HEK293 (cell line): ENCODE measurements around the gene CHST9.

Experiments
- CTCF ChIA-PET: fragments of 350-600 bp; formaldehyde crosslinking; extraction: SDS; loops from one replicate; lab custom pipeline; 2021; ENCODE audit warnings: antibody characterized with exemption; lab: Yijun Ruan, JAX
- POLR2A ChIA-PET: fragments of 300-600 bp; formaldehyde crosslinking; extraction: SDS; loops from one replicate; lab custom pipeline; 2020; ENCODE audit warnings: antibody characterized with exemption, inconsistent platforms; lab: Yijun Ruan, JAX
- H3K27ac ChIP-seq: fragments of 200-500 bp; sonication (Bioruptor generic); 2 replicates; pipeline ENCODE4 v1.5.1; 2014; ENCODE audit warnings: low read depth, low read length, control low read depth, inconsistent platforms; ENCODE audit errors: extremely low read depth
- H3K36me3 ChIP-seq, 2 experiments: fragments of 200-500 bp in 1 of 2; sonication (Bioruptor generic) in 1 of 2; 1 replicate in 1 of 2; 2 replicates in 1 of 2; pipeline ENCODE4 v1.5.1; 2014 to 2017; ENCODE audit warnings: inconsistent platforms in 2 of 2, low read length in 2 of 2; ENCODE audit not compliant: control insufficient read depth in 2 of 2, insufficient read depth in 1 of 2
- H3K4me1 ChIP-seq: fragments of 200-500 bp; sonication (Bioruptor generic); 2 replicates; pipeline ENCODE4 v1.5.1; 2014; ENCODE audit warnings: mild to moderate bottlenecking, low read length, inconsistent platforms; ENCODE audit not compliant: control insufficient read depth, insufficient read depth
- H3K4me3 ChIP-seq: 2 replicates; pipeline ENCODE4 v1.5.1; 2011; ENCODE audit warnings: low read depth, mild to moderate bottlenecking, control low read depth, low read length, moderate library complexity
- H3K9me3 ChIP-seq: fragments of 200-500 bp; sonication (Bioruptor generic); 2 replicates; pipeline ENCODE4 v1.5.1; 2014; ENCODE audit warnings: low read depth, low read length, inconsistent platforms; ENCODE audit not compliant: control insufficient read depth, insufficient read depth
- EGR2 ChIP-seq: fragments of 450-650 bp; formaldehyde crosslinking; IDR thresholded peaks from 2 replicates; pipeline ENCODE4 v1.5.1; 2016; ENCODE audit warnings: low read depth, missing biosample characterization, missing genetic modification characterization
- HOXC10 ChIP-seq: sonication (generic); formaldehyde crosslinking; IDR thresholded peaks from 2 replicates; pipeline ENCODE4 v1.8.1; 2023; ENCODE audit warnings: mild to moderate bottlenecking, missing genetic modification reagents
- KLF16 ChIP-seq: fragments of 450-650 bp; formaldehyde crosslinking; IDR thresholded peaks from 2 replicates; pipeline ENCODE4 v1.5.1; 2017; ENCODE audit warnings: missing biosample characterization, missing genetic modification characterization
- MEIS1 ChIP-seq: sonication (generic); formaldehyde crosslinking; IDR thresholded peaks from 2 replicates; pipeline ENCODE4 v1.8.1; 2022; ENCODE audit warnings: missing genetic modification reagents, mild to moderate bottlenecking, borderline replicate concordance
- PRDM1 ChIP-seq: fragments of 450-650 bp; formaldehyde crosslinking; IDR thresholded peaks from 2 replicates; pipeline ENCODE4; 2016; ENCODE audit warnings: missing biosample characterization, missing genetic modification characterization
- REPIN1 ChIP-seq: fragments of 450-650 bp; formaldehyde crosslinking; IDR thresholded peaks from 2 replicates; pipeline ENCODE4 v1.5.1; 2017; ENCODE audit warnings: missing biosample characterization, missing genetic modification characterization, low read depth
- TRIM28 ChIP-seq: IDR thresholded peaks from 2 replicates; pipeline ENCODE4 v1.6.1; 2011; ENCODE audit warnings: low read length, control low read depth, borderline replicate concordance
- WT1 ChIP-seq: fragments of 450-650 bp; formaldehyde crosslinking; IDR thresholded peaks from 2 replicates; pipeline ENCODE4 v1.5.1; 2016; ENCODE audit warnings: missing biosample characterization, missing genetic modification characterization
- ZBTB17 ChIP-seq: fragments of 450-650 bp; formaldehyde crosslinking; IDR thresholded peaks from 2 replicates; pipeline ENCODE4 v1.5.1; 2016; ENCODE audit warnings: missing biosample characterization, missing genetic modification characterization
- ZBTB48 ChIP-seq: fragments of 450-650 bp; formaldehyde crosslinking; IDR thresholded peaks from 2 replicates; pipeline ENCODE4 v1.5.1; 2016; ENCODE audit warnings: missing biosample characterization, missing genetic modification characterization
- ZBTB8A ChIP-seq: fragments of 450-650 bp; formaldehyde crosslinking; IDR thresholded peaks from 2 replicates; pipeline ENCODE4 v1.5.1; 2016; ENCODE audit warnings: missing biosample characterization, missing genetic modification characterization
- ZFP37 ChIP-seq: fragments of 450-650 bp; formaldehyde crosslinking; IDR thresholded peaks from 2 replicates; pipeline ENCODE4 v1.5.1; 2016; ENCODE audit warnings: missing biosample characterization, missing genetic modification characterization
- ZIC2 ChIP-seq: fragments of 450-650 bp; formaldehyde crosslinking; IDR thresholded peaks from 2 replicates; pipeline ENCODE4 v1.5.1; 2016; ENCODE audit warnings: missing biosample characterization, missing genetic modification characterization
- ZNF184 ChIP-seq: fragments of 450-650 bp; IDR thresholded peaks from 2 replicates; pipeline ENCODE4 v1.5.1; 2018; ENCODE audit warnings: missing biosample characterization, mild to moderate bottlenecking, missing genetic modification characterization
- ZNF350 ChIP-seq: fragments of 450-650 bp; formaldehyde crosslinking; IDR thresholded peaks from 2 replicates; pipeline ENCODE4 v1.5.0; 2017; ENCODE audit warnings: missing biosample characterization, mild to moderate bottlenecking, missing genetic modification characterization
- ZNF37A ChIP-seq: fragments of 450-650 bp; IDR thresholded peaks from 2 replicates; pipeline ENCODE4 v1.5.1; 2018; ENCODE audit warnings: missing biosample characterization, missing genetic modification characterization
- ZNF391 ChIP-seq: fragments of 450-650 bp; formaldehyde crosslinking; IDR thresholded peaks from 2 replicates; pipeline ENCODE4 v1.5.1; 2016; ENCODE audit warnings: low read depth, missing biosample characterization, missing genetic modification characterization, borderline replicate concordance
- ZNF394 ChIP-seq: fragments of 450-650 bp; formaldehyde crosslinking; IDR thresholded peaks from 2 replicates; pipeline ENCODE4 v1.5.1; 2016; ENCODE audit warnings: missing biosample characterization, missing genetic modification characterization, mild to moderate bottlenecking, moderate library complexity, borderline replicate concordance
- ZNF404 ChIP-seq: fragments of 450-650 bp; formaldehyde crosslinking; IDR thresholded peaks from 2 replicates; pipeline ENCODE4 v1.5.1; 2017; ENCODE audit warnings: missing biosample characterization, missing genetic modification characterization
- ZNF530 ChIP-seq: fragments of 450-650 bp; formaldehyde crosslinking; IDR thresholded peaks from 2 replicates; pipeline ENCODE4 v1.5.1; 2016; ENCODE audit warnings: low read depth, missing biosample characterization, missing genetic modification characterization
- ZNF561 ChIP-seq: fragments of 450-650 bp; IDR thresholded peaks from 2 replicates; pipeline ENCODE4 v1.5.1; 2018; ENCODE audit warnings: missing biosample characterization, missing genetic modification characterization, borderline replicate concordance
- ZNF624 ChIP-seq: fragments of 450-650 bp; formaldehyde crosslinking; IDR thresholded peaks from 2 replicates; pipeline ENCODE4 v1.5.1; 2017; ENCODE audit warnings: missing biosample characterization, missing genetic modification characterization
- ZNF629 ChIP-seq: fragments of 450-650 bp; formaldehyde crosslinking; IDR thresholded peaks from 2 replicates; pipeline ENCODE4 v1.5.1; 2017; ENCODE audit warnings: missing biosample characterization, missing genetic modification characterization
- ZNF654 ChIP-seq: fragments of 450-650 bp; formaldehyde crosslinking; IDR thresholded peaks from 2 replicates; pipeline ENCODE4 v1.5.1; 2016; ENCODE audit warnings: low read depth, missing biosample characterization, missing genetic modification characterization
- ZNF747 ChIP-seq: fragments of 450-650 bp; formaldehyde crosslinking; IDR thresholded peaks from 2 replicates; pipeline ENCODE4 v1.5.1; 2016; ENCODE audit warnings: missing biosample characterization, missing genetic modification characterization
- ZNF76 ChIP-seq: fragments of 450-650 bp; formaldehyde crosslinking; IDR thresholded peaks from 2 replicates; pipeline ENCODE4; 2016; ENCODE audit warnings: low read depth, missing biosample characterization, missing genetic modification characterization, borderline replicate concordance
- ZNF830 ChIP-seq: fragments of 450-650 bp; IDR thresholded peaks from 2 replicates; pipeline ENCODE4 v1.5.0; 2018; ENCODE audit warnings: missing biosample characterization, missing genetic modification characterization, low read depth, mild to moderate bottlenecking, moderate library complexity
- TF ChIP-seq, protein P1 (sequence below): fragments of 450-650 bp; formaldehyde crosslinking; IDR thresholded peaks from 2 replicates; pipeline ENCODE4 v1.5.1; 2016; ENCODE audit warnings: missing biosample characterization, missing genetic modification characterization, borderline replicate concordance
- TF ChIP-seq, protein P2 (sequence below): fragments of 450-650 bp; formaldehyde crosslinking; IDR thresholded peaks from 2 replicates; pipeline ENCODE4 v1.5.1; 2016; ENCODE audit warnings: missing biosample characterization, missing genetic modification characterization
- TF ChIP-seq, protein P3 (sequence below): fragments of 450-650 bp; formaldehyde crosslinking; IDR thresholded peaks from 2 replicates; pipeline ENCODE4 v1.5.1; 2016; ENCODE audit warnings: missing biosample characterization, missing genetic modification characterization

The CHST9 gene

DNA sequence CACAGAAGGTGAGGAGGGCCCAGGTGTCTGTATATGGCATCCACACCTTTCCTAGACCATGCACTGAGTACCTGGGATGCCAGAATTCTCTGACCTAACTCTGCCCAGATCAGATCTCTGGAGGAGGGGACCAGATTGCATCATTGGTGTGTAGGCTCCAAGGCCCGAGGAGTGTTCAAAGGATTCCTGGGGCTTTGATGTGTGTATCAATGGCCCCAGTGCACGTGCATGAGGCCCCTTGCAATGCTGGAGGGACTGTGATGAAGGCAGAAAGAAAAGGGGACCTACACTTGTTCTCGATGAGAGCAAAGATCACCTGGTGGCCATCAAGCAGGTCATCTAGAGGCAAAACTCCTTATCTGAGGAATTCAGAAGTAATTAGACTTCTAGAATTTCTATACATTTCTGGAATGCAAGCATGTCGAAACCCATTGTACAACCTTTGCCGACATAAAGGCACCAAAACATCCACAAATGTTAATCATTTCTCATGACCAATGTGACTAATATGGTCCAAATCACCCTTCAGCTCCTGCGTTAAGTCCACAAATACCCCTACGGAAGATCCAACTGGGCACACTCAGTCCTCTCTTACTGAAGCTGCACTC, 123.5 kb downstream of the CHST9 start:
- POLR2A ChIA-PET = no interaction called here
- CTCF ChIA-PET = no interaction called here
- TF ChIP-seq ZBTB48 (tag by site-specific recombination) (no peak), ZBTB8A (tag by site-specific recombination) (no peak), ZFP37 (no peak), REPIN1 (tag by site-specific recombination) (no peak), ZNF184 (tag by site-specific recombination) (no peak), TRIM28 (no peak), EGR2 (tag by site-specific recombination) (no peak), ZNF830 (tag by site-specific recombination) (no peak), ZNF530 (tag by site-specific recombination) (no peak), ZNF76 (tag by site-specific recombination) (no peak), ZNF391 (tag by site-specific recombination) (no peak), ZNF404 (tag by site-specific recombination) (no peak), ZIC2 (no peak), ZNF350 (no peak), HOXC10 (CRISPR knock-in tag) (no peak)
- TF ChIP-seq, protein P1, sequence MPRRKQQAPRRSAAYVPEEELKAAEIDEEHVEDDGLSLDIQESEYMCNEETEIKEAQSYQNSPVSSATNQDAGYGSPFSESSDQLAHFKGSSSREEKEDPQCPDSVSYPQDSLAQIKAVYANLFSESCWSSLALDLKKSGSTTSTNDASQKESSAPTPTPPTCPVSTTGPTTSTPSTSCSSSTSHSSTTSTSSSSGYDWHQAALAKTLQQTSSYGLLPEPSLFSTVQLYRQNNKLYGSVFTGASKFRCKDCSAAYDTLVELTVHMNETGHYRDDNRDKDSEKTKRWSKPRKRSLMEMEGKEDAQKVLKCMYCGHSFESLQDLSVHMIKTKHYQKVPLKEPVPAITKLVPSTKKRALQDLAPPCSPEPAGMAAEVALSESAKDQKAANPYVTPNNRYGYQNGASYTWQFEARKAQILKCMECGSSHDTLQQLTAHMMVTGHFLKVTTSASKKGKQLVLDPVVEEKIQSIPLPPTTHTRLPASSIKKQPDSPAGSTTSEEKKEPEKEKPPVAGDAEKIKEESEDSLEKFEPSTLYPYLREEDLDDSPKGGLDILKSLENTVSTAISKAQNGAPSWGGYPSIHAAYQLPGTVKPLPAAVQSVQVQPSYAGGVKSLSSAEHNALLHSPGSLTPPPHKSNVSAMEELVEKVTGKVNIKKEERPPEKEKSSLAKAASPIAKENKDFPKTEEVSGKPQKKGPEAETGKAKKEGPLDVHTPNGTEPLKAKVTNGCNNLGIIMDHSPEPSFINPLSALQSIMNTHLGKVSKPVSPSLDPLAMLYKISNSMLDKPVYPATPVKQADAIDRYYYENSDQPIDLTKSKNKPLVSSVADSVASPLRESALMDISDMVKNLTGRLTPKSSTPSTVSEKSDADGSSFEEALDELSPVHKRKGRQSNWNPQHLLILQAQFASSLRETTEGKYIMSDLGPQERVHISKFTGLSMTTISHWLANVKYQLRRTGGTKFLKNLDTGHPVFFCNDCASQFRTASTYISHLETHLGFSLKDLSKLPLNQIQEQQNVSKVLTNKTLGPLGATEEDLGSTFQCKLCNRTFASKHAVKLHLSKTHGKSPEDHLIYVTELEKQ = no peak
- Histone ChIP-seq H3K9me3 (no peaks in the 10 kb centered on the region), H3K27ac (no peak overlapping the region), H3K4me3 (no peak overlapping the region), H3K4me1 (no peaks in the 10 kb centered on the region), H3K36me3 (no peaks in the 10 kb centered on the region)

DNA sequence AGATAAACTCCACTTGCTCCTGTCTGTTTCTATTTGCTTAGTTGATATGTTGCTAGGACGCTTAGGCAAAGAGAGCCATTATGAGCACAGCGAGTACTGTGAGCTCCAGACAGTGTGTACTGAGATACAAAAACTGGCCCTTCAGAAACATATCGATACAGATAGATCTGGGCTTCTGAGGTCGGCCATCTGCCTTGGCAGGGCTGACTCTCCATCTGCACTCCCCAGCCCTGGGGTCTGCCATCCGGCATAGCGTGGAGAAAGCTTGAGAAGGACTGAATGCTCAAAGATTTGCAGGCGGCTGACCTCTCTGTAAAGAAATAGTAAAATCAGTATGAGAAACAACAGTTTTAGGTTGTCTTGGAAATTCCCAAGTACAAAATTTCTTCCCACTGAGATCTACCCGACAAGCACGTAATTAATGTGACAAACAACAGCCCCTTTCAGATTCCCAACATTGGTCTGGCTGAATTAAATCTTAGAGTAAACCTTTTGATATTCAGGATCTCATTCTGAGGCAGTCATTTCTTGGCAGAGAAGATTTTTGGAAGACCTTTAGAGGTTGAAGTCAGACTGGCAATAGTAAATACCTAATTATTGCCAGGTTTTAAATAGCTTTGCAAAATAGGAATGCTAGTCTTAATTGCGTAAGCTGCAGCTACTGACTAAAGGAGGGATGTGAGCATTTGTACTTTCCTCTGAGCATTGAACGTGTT, 127.4 kb downstream of the CHST9 start:
- Histone ChIP-seq H3K27ac (no peak overlapping the region), H3K4me3 (no peak overlapping the region)
- POLR2A ChIA-PET = no interaction called here
- no peak for TF ChIP-seq ZNF629
- no peak for TF ChIP-seq EGR2 (tag by site-specific recombination)
- TF ChIP-seq ZNF747 (tag by site-specific recombination) = no peak
- no peak for TF ChIP-seq ZNF394 (tag by site-specific recombination)
- no peak for TF ChIP-seq WT1
- no peak for TF ChIP-seq PRDM1 (tag by site-specific recombination)
- TF ChIP-seq, protein P2, sequence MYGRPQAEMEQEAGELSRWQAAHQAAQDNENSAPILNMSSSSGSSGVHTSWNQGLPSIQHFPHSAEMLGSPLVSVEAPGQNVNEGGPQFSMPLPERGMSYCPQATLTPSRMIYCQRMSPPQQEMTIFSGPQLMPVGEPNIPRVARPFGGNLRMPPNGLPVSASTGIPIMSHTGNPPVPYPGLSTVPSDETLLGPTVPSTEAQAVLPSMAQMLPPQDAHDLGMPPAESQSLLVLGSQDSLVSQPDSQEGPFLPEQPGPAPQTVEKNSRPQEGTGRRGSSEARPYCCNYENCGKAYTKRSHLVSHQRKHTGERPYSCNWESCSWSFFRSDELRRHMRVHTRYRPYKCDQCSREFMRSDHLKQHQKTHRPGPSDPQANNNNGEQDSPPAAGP (tag by site-specific recombination) = no peak
- no peak for TF ChIP-seq ZBTB17 (tag by site-specific recombination)
- TF ChIP-seq ZNF624 = no peak
- TF ChIP-seq ZNF561 = no peak
- TF ChIP-seq, protein P3, sequence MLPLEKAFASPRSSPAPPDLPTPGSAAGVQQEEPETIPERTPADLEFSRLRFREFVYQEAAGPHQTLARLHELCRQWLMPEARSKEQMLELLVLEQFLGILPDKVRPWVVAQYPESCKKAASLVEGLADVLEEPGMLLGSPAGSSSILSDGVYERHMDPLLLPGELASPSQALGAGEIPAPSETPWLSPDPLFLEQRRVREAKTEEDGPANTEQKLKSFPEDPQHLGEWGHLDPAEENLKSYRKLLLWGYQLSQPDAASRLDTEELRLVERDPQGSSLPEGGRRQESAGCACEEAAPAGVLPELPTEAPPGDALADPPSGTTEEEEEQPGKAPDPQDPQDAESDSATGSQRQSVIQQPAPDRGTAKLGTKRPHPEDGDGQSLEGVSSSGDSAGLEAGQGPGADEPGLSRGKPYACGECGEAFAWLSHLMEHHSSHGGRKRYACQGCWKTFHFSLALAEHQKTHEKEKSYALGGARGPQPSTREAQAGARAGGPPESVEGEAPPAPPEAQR (tag by site-specific recombination) = no peak
- TF ChIP-seq KLF16 (tag by site-specific recombination) = no peak
- TF ChIP-seq ZNF654 (tag by site-specific recombination) = no peak
- no peak for TF ChIP-seq MEIS1 (CRISPR knock-in tag)
- no peak for TF ChIP-seq ZNF37A (tag by site-specific recombination)
- TF ChIP-seq, all 188 proteins: peak for 0
- H3K36me3 ChIP-seq = no peaks in the 10 kb centered on the region
- no peaks in the 10 kb centered on the region for H3K4me1 ChIP-seq
- CTCF ChIA-PET = interaction anchor here (0.6 to 1.1 kb wide), 2 partner anchors 278 to 548 kb away, joined by 4 to 5 read pairs; no protein-coding TSS in a partner anchor
- no peaks in the 10 kb centered on the region for H3K9me3 ChIP-seq
